ENCODE measurements around the gene PPL. TPM values are rescaled to one million over a fixed set of nuclear protein-coding genes. Genes with fewer than 3 reads are reported as not detected.

Gene PPL
- total and polyA plus RNA-seq, 2 of the 8 experiments (the other 6 are each of a cell fraction or from before 2014, with no cell fraction given) = 11.3 to 29.5 TPM

GRCh38 chr16:4860727-4861342 lies 76.1 kb downstream of the PPL start:
- Histone ChIP-seq H3K14ac (ENCODE audit: insufficient read length) (no peak overlapping the region), H3K4me1 (replicated peaks in 1 of 4; ENCODE audit: control insufficient read depth in 3 of 4, insufficient read depth in 4 of 4, low read length in 3 of 4) (no peaks in the 10 kb centered on the region), H2AFZ (ENCODE audit: low read length) (no peak overlapping the region), H3K27ac (ENCODE audit: low read depth, low read length) (no peak overlapping the region), H2BK120ac (replicated peaks; ENCODE audit: low read depth, low read length) (no peak overlapping the region), H4K8ac (ENCODE audit: extremely low read depth, insufficient read depth, low read length) (no peak overlapping the region; the same call in 1 of the 2 replicates), H3K23me2 (ENCODE audit: low read depth, low read length) (no peaks in the 10 kb centered on the region), H3K9ac (replicated peaks in 1 of 4; ENCODE audit: extremely low read depth in 1 of 4, low read depth in 3 of 4, low read length in 3 of 4) (no peak overlapping the region), H4K20me1 (replicated peaks in 1 of 2; ENCODE audit: control insufficient read depth in 1 of 2, insufficient read depth in 2 of 2, low read length in 2 of 2) (peaks cover 4 to 11% of the 10 kb centered on the region in 2 experiments), H3K27me3 (replicated peaks in 1 of 4; ENCODE audit: control insufficient read depth in 3 of 4, extremely low read depth in 1 of 4, insufficient read depth in 3 of 4, low read length in 3 of 4) (no peaks in the 10 kb centered on the region), H3K4me2 (ENCODE audit: insufficient read depth in 1 of 2, low read depth in 2 of 2, low read length in 2 of 2) (no peak overlapping the region), H3K79me2 (ENCODE audit: control insufficient read depth in 1 of 2, insufficient read depth in 2 of 2, low read length in 2 of 2) (peaks cover 0 to 29% of the 10 kb centered on the region in 2 experiments; a peak in 3 of 4 replicates), H3K36me3 (ENCODE audit: control insufficient read depth in 2 of 4, insufficient read depth in 4 of 4, low read length in 3 of 4) (peaks cover 26 to 64% (median 47%) of the 10 kb centered on the region in 4 experiments), H3K4ac (replicated peaks; ENCODE audit: insufficient read length, low read depth, low read length) (no peak overlapping the region), H2AK5ac (ENCODE audit: low read depth, low read length) (no peak overlapping the region), H3K9me3 (ENCODE audit: insufficient read depth in 2 of 2, low read depth in 1 of 2, low read length in 1 of 2) (no peaks in the 10 kb centered on the region), H2BK5ac (ENCODE audit: low read depth, low read length) (no peak overlapping the region), H3K18ac (ENCODE audit: extremely low read depth, low read length) (no peak overlapping the region), H3K4me3 (ENCODE audit: extremely low read depth in 1 of 4, insufficient read depth in 2 of 4, low read depth in 3 of 4, low read length in 4 of 4) (no peak overlapping the region), H3K56ac (replicated peaks; ENCODE audit: insufficient read length, low read depth, low read length) (no peak overlapping the region), H3K79me1 (ENCODE audit: low read depth, low read length) (peaks cover 3% of the 10 kb centered on the region; the same call in 1 of the 2 replicates), H2BK20ac (ENCODE audit: low read length) (no peak overlapping the region), H2BK15ac (ENCODE audit: low read length) (no peak overlapping the region), H3K23ac (ENCODE audit: insufficient read length) (no peak overlapping the region), H2BK12ac (ENCODE audit: low read depth, low read length) (no peak overlapping the region), H4K91ac (replicated peaks; ENCODE audit: insufficient read length, low read length) (no peak overlapping the region), H4K5ac (ENCODE audit: insufficient read length, low read depth, low read length) (no peak overlapping the region)
- ChIA-PET CTCF (ENCODE audit: partially characterized antibody) (interaction anchor here (0.9 to 1.0 kb wide), 2 partner anchors 72 to 82 kb away, joined by 3 read pairs; no protein-coding TSS in a partner anchor), POLR2A (ENCODE audit: partially characterized antibody) (interaction anchor here (1.3 to 3.7 kb wide), 5 partner anchors 9 to 57 kb away, joined by 3 to 13 read pairs (median 3); partner anchors contain the start of genes GLYR1 and UBN1)
- no peak for TF ChIP-seq BRCA1 (IDR thresholded peaks at IDR 0.05; ENCODE audit: low read depth, low read length)
- DNase-seq (ENCODE audit: low read depth in 1 of 2, low spot score in 2 of 2) = no peak
- WGBS, 2 experiments (ENCODE audit: extremely low coverage in 1 of 2, insufficient coverage in 1 of 2, insufficient read length in 1 of 2, insufficient replicate concordance in 2 of 2, low coverage in 1 of 2, low lambda C conversion rate in 2 of 2, missing lambda C conversion rate in 1 of 2) = 95% methylated on average over 14 of the region's 14 CpGs; no CpG with 5 or more reads in 1 of the 2 experiments
- FAIRE-seq = no peak

Data from H1 (cell line).